CD4-positive, alpha-beta T cell treated with Interferon alpha-2 for 1 hour (primary cell): Measurements from ENCODE around the gene ATF2.

Source experiments
- DNase-seq, 2 donors: peaks; one replicate each; pipeline ENCODE4 v3.0.0-alpha.2; 2020 to 2022

ATF2 gene

GRCh38 chr2:175076272-175076671, 91.7 kb downstream of the ATF2 start:
- no peak for DNase-seq

GRCh38 chr2:175074478-175074877, 93.5 kb downstream of the ATF2 start:
- no peak for DNase-seq

DNA sequence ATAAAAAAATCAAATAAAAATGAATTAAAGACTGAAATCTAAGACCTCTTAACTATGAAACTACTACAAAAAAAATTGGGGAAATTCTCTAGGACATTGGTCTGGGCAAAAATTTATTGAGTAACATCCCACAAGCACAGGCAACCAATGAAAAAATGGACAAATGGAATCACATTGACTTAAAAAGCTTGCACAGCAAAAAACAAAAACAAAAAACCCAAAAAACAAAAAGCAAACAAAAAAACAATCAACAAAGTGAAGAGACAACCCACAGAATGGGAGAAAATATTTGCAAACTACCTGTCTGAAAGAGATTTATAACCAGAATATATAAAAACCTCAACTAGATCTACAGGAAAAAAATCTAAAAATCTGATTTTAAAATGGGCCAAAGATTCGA, 99.5 kb downstream of the ATF2 start:
- DNase-seq, result no peak

- DNase-seq, result no peak
Observed at GRCh38 chr2:175066411-175066810, 101.6 kb downstream of the ATF2 start.

DNA sequence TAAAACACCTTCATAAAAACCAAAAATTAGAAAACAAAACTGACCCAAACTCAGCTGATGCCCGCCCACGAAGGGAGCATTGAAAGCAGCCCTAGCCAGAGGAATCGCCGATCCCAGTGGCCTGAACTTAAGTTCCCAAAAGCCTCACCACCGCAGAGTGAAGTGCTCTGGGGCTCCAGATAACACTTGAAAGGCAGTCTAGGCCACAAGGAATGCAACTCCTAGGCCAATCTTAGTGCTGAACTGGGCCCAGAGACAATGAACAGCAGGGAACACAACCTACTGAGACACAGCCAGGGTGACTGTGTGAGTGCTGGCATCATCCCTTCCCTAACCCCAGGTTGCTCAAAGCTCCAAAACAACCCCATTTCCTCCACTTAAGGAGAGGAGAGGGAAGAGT, 103.2 kb downstream of the ATF2 start:
- DNase-seq, result no peak

- no peak for DNase-seq
Observed at GRCh38 chr2:175063741-175064140, 104.3 kb downstream of the ATF2 start.

DNA sequence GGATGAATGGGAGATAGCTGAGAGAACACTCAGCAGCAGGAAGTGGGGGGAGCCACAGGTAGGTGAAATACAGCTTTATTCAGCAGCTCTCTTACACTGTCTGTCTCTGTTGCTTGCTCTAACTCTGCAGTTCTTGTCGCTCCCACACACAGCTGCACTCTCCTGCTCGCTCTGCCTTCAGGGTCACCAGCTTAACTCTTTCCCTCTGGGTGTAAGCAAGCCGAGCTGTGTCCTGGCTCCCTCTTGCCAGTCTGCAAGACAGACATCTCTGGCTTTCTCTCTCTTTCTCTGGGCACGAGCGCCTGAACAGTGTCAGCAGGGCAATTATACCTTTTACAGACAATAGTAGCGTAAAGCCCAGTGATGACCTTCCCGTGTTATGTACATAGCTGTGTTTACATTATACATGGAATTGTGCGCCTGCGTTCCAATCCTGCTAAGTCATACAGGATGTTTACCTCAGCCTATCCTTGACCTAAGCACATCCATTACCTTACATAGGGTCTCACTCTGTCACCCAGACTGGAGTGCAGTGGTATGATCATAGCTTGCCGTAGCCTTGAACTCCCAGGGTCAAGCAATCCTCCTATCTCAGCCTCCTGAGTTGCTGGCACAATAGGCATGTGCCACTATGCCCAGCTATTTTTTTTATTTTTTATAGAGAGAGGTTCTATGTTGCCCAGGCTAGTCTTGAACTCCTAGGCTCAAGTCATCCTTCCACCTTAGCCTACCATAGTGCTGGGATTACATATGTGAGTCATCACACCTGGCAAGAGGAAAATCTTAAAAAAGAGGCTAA, 105.0 kb downstream of the ATF2 start:
- DNase-seq, result no peak

GRCh38 chr2:175057078-175057685, 110.8 kb downstream of the ATF2 start:
- DNase-seq, result no peak

- no peak for DNase-seq
Observed at GRCh38 chr2:175055993-175056392, 112.0 kb downstream of the ATF2 start.

- DNase-seq, result no peak
Observed at GRCh38 chr2:175054340-175054739, 113.7 kb downstream of the ATF2 start.

DNA sequence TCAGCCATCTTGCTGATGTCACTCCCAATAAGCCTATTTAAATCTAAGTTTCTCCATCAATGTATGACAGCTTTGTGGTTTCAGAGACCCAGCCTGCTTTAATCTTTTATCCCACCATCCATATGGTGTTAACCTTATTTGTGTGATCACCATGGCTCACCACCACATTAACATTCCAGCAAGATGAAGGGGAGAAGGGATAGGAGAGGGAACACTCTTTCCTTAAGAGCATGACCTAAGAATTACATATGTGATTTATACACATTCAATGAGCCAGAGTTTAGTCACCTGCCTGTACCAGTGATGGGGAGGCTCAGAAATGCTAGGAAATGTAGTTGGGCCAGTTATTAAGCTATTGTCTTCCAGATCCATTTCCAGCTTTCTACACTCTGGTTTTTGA, 118.3 kb downstream of the ATF2 start:
- no peak for DNase-seq

GRCh38 chr2:175048275-175048674, 119.7 kb downstream of the ATF2 start:
- DNase-seq, result no peak

DNA sequence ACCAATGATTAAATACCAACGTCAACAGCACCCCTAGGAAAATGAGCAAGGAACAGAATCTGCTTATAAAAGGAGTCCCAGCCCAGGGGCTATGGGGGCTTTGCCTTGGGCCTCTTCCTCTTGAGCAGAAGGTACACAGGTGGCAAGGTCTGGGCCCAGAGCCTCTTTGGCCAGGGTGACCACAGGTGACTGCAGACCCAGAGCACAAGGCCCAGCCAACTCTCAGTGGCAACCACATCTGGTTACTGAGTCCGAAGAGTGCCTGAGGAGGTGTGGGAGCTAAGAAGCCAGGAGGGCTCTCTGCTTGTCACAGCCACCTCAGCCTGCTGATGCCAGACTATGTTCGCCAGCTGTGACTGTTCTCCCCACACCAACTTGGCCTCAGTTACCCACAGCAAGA, 128.5 kb downstream of the ATF2 start:
- no peak for DNase-seq

- no peak for DNase-seq
Observed at GRCh38 chr2:175039031-175039430, 129.0 kb downstream of the ATF2 start.

GRCh38 chr2:175037941-175038340, 130.1 kb downstream of the ATF2 start:
- no peak for DNase-seq

DNA sequence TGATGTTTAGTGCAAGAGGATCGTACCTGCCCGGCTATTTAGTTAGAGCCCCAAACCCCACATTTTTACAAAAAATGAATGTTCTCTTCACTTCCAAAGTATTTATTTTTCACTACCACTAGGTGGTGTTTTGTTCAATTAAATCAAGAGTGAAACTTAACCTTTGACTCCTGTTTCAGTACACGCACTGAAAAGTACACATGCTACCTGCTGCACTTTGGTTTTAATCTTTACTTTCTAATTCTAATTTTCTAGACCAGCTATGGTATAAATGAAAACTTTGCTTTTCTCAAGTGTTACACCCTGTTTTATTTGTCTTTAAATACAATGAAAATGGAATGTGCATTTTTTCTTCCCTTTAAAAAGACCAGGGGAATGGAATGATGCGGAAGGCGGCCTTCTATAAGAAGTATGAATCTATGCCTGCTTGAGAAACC, 131.4 kb downstream of the ATF2 start:
- DNase-seq, result peak in 1 of 2 donors; percentile 57

- no peak for DNase-seq
Observed at GRCh38 chr2:175035806-175036205, 132.2 kb downstream of the ATF2 start.

DNA sequence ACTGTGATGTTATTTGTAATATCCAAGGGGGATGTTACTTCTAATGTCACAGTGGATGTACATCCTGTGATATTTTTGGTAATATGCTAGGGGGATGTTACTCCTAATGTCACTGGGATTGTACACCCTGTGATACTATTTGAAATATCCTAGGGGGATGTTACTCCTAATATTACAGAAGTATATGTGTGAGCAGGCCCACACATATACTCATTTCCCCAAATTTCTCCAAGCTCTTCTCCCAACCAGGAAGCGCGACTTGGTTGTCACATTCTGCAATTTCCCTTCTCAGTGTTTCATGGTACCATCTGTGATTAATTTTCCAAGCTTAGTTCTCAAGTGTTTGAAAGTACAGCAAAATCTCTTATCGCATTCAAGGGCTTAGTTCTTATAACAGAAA, 133.3 kb downstream of the ATF2 start:
- DNase-seq, result no peak

GRCh38 chr2:175030380-175031271, 137.4 kb downstream of the ATF2 start:
- DNase-seq, result no peak

GRCh38 chr2:175027755-175028154, 140.2 kb downstream of the ATF2 start:
- no peak for DNase-seq

DNA sequence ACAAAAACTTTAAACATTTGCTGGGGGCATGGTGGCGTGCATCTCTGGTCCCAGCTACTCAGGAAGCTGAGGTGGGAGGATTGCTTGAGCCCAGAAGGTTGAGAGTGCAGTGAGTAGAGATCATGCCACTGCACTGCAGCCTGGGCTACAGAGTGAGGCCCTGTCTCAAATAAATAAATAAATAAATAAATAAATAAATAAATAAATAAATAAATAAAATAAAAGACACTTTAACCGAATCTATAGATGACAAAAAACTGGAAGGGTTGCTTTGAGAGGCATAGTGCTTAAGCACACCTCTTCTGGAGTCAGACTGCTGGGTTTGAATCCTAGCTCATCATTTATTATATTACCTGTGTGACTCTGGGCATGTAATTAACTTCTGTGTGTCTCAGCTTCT, 141.6 kb downstream of the ATF2 start:
- DNase-seq, result no peak

- no peak for DNase-seq
Observed at GRCh38 chr2:175025946-175026345, 142.1 kb downstream of the ATF2 start.

DNA sequence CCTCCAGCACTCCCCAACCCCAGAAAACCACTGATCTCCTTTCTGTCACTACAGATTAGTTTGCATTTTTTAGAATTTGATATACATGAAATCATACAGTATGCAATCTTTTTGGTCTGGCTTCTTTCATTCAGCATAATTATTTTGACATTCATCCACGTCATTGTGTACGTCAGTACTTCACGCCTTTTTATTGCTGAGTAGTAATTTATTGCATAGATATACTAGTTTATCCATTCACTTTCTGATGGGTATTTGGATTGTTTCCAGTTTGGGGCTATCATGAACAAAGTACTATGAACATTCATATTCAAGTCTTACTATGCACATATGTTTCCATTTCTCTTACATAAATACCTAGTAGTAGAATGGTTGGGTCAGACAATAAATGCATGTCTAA, 142.8 kb downstream of the ATF2 start:
- DNase-seq, result no peak

DNA sequence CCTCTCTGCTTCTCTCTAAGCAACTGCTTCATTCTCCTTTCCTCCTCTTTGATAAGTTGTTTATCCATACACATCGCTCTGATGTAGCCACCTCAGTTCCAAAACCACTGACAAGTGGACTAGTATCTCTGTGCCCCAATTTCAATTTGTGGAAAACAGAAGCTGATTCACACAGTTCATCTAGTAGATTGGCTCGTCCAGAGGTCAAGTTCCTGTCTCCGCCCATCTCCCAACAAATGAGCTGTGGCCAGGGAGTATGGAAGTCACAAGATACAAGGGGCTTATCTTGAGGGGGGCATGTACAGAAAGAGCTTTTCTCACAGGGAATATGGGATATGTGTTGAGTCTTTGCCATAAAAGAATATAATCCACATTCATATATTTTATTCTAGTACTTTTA, 145.1 kb downstream of the ATF2 start:
- DNase-seq, result no peak
